Activated CD4-positive, alpha-beta T cell treated with anti-CD3 and anti-CD28 coated beads, Interleukin-2, amount 50 U/mL, for 4 hours (primary cell): ENCODE data around the gene SLC46A1.
"Not testable (repeated sequence)": the region's sequence is repeated elsewhere in the genome, so short reads cannot be mapped to it uniquely, and the experiment has no call there.

ENCODE experiments used
- DNase-seq, 2 experiments: peaks; one replicate each; pipeline ENCODE4 v3.0.0-alpha.2; 2020

Gene SLC46A1

GRCh38 chr17:28405632-28406472, at the start of gene SLC46A1:
Gene SLC46A1 (minus strand): TSS chr17:28406212. CDS start chr17:28406114, 98 bp downstream.
- DNase-seq, result peak; percentile 31 to 36

GRCh38 chr17:28449859-28450258, 43.8 kb upstream of the SLC46A1 start:
- DNase-seq, result no peak

GRCh38 chr17:28447396-28447760, 41.4 kb upstream of the SLC46A1 start:
- no peak for DNase-seq

GRCh38 chr17:28446716-28447395, 40.8 kb upstream of the SLC46A1 start:
- no peak for DNase-seq

- DNase-seq, result no peak
Observed at GRCh38 chr17:28443901-28444638, 38.1 kb upstream of the SLC46A1 start.

GRCh38 chr17:28434326-28434725, 28.3 kb upstream of the SLC46A1 start:
- DNase-seq, result not testable (repeated sequence)

GRCh38 chr17:28433721-28434120, 27.7 kb upstream of the SLC46A1 start:
- DNase-seq, result no peak

GRCh38 chr17:28427982-28428381, 22.0 kb upstream of the SLC46A1 start:
- not testable (repeated sequence) for DNase-seq

- DNase-seq, result no peak
Observed at GRCh38 chr17:28427371-28427770, 21.4 kb upstream of the SLC46A1 start.

GRCh38 chr17:28426081-28426519, 20.1 kb upstream of the SLC46A1 start:
- DNase-seq, result no peak

- no peak for DNase-seq
Observed at GRCh38 chr17:28425206-28425605, 19.2 kb upstream of the SLC46A1 start.

GRCh38 chr17:28421787-28422305, 15.8 kb upstream of the SLC46A1 start:
- DNase-seq, result no peak

- peak; percentile 42 to 49 for DNase-seq
Observed at GRCh38 chr17:28416703-28417311, 10.8 kb upstream of the SLC46A1 start.

GRCh38 chr17:28415886-28416285, 9.9 kb upstream of the SLC46A1 start:
- DNase-seq, result no peak

GRCh38 chr17:28413804-28414203, 7.8 kb upstream of the SLC46A1 start:
- no peak for DNase-seq

- DNase-seq, result no peak
Observed at GRCh38 chr17:28412099-28412498, 6.1 kb upstream of the SLC46A1 start.

- DNase-seq, result no peak
Observed at GRCh38 chr17:28407974-28408306, 1.9 kb upstream of the SLC46A1 start.

GRCh38 chr17:28407130-28407973, 1.3 kb upstream of the SLC46A1 start:
- DNase-seq, result no peak

- no peak for DNase-seq
Observed at GRCh38 chr17:28406473-28406814, 432 bp upstream of the SLC46A1 start.

GRCh38 chr17:28404812-28405570, 1.0 kb downstream of the SLC46A1 start:
- DNase-seq, result no peak

- DNase-seq, result no peak
Observed at GRCh38 chr17:28404461-28404811, 1.6 kb downstream of the SLC46A1 start.
